DOHH2 (cell line): Measurements from ENCODE around the gene GSK3A.

Experiments used
- H3F3A ChIP-seq: fragments of 200-600 bp; sonication (generic), shearing (Covaris generic); 2 replicates; pipeline ENCODE4 v1.6.0; 2016; ENCODE audit warnings: antibody characterized with exemption, mild to moderate bottlenecking; ENCODE audit not compliant: control insufficient read depth, insufficient read depth
- H3K27ac ChIP-seq: fragments of 200-600 bp; sonication (generic); 2 replicates; pipeline ENCODE4 v1.5.1; 2014; ENCODE audit warnings: low read depth, mild to moderate bottlenecking, low read length, moderate library complexity
- H3K27me3 ChIP-seq: fragments of 200-600 bp; sonication (generic); 2 replicates; pipeline ENCODE4 v1.6.1; 2014; ENCODE audit warnings: mild to moderate bottlenecking, low read length, mixed read lengths; ENCODE audit not compliant: control insufficient read depth
- H3K36me3 ChIP-seq: fragments of 200-600 bp; sonication (generic); 2 replicates; pipeline ENCODE4 v1.6.1; 2014; ENCODE audit warnings: mild to moderate bottlenecking, low read length, moderate library complexity, mixed read lengths; ENCODE audit not compliant: control insufficient read depth
- H3K4me1 ChIP-seq: fragments of 200-600 bp; sonication (generic); 2 replicates; pipeline ENCODE4 v1.6.1; 2014; ENCODE audit warnings: mild to moderate bottlenecking, low read length, mixed read lengths; ENCODE audit not compliant: control insufficient read depth
- H3K4me2 ChIP-seq: fragments of 200-600 bp; sonication (generic); 2 replicates; pipeline ENCODE4 v1.6.0; 2014; ENCODE audit warnings: mild to moderate bottlenecking, low read length, moderate library complexity
- H3K4me3 ChIP-seq: fragments of 200-600 bp; sonication (generic); 2 replicates; pipeline ENCODE4 v1.5.1; 2014; ENCODE audit warnings: mild to moderate bottlenecking, low read length, mixed read lengths
- H3K79me2 ChIP-seq: fragments of 200-600 bp; sonication (generic); 2 replicates; pipeline ENCODE4 v1.6.1; 2014; ENCODE audit warnings: mild to moderate bottlenecking, low read length, mixed read lengths; ENCODE audit not compliant: control insufficient read depth
- H3K9me2 ChIP-seq: fragments of 200-600 bp; sonication (generic); replicated peaks from 2 replicates; pipeline ENCODE4 v1.6.1; 2014; ENCODE audit warnings: mild to moderate bottlenecking, low read length, mixed read lengths; ENCODE audit not compliant: control insufficient read depth
- H3K9me3 ChIP-seq: fragments of 200-600 bp; sonication (generic); 2 replicates; pipeline ENCODE4 v1.6.1; 2014; ENCODE audit warnings: antibody characterized with exemption, low read length, mixed read lengths; ENCODE audit not compliant: control insufficient read depth, insufficient read depth
- H4K20me1 ChIP-seq: fragments of 200-600 bp; sonication (generic); 2 replicates; pipeline ENCODE4 v1.6.0; 2014; ENCODE audit warnings: low read depth, mild to moderate bottlenecking, antibody characterized with exemption, low read length, moderate library complexity; ENCODE audit not compliant: control insufficient read depth, insufficient read depth
- CTCF ChIP-seq: fragments of 200-600 bp; sonication (generic); IDR thresholded peaks from one replicate; pipeline ENCODE4 v1.5.1; 2014; ENCODE audit warnings: antibody characterized with exemption, mild to moderate bottlenecking, low read depth, low read length; ENCODE audit not compliant: poor library complexity, severe bottlenecking
- EZH2phosphoT487 ChIP-seq: fragments of 200-600 bp; sonication (generic); IDR thresholded peaks from 2 replicates; pipeline ENCODE4 v1.6.1; 2017; ENCODE audit warnings: borderline replicate concordance, mild to moderate bottlenecking, antibody characterized with exemption, low read length, moderate library complexity, mixed read lengths

GSK3A gene

DNA sequence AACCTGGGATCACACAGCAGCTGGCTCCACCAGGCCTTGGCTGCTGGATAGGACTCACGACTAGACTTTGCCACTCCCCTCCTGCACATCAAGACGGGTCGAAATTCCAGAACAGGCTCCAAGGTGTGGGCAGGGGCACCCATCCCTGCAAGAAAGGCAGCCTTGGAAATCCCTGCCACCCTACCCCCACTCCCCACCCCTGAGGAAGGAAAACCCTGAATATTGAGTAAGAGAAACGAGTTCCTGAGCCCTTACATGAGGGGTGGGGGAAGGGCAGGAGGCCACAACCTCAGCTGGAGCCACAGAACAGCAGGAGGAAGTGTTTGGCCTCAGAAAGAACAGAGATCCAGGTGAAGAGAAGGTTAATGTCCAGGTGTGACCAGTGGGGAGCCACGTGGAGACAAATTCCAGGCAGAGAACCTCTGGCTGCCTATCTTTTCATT, 45.0 kb downstream of the GSK3A start:
- Histone ChIP-seq H3K4me2 (no peak overlapping the region), H3K36me3 (peaks cover 60% of the 10 kb centered on the region), H3K79me2 (peaks cover 35% of the 10 kb centered on the region), H3K9me2 (no peaks in the 10 kb centered on the region), H3K27me3 (no peaks in the 10 kb centered on the region), H3K27ac (no peak overlapping the region), H3K4me1 (peaks cover 53% of the 10 kb centered on the region), H4K20me1 (peaks cover 4% of the 10 kb centered on the region; the same call in 1 of the 2 replicates), H3K4me3 (no peak overlapping the region), H3K9me3 (no peaks in the 10 kb centered on the region), H3F3A (peaks cover 13% of the 10 kb centered on the region)
- TF ChIP-seq EZH2phosphoT487 (no peak), CTCF (no peak)

- peaks cover 25% of the 10 kb centered on the region for H3K79me2 ChIP-seq
- peaks cover 49% of the 10 kb centered on the region for H3K36me3 ChIP-seq
- H3K9me2 ChIP-seq: no peaks in the 10 kb centered on the region
- H3K9me3 ChIP-seq: no peaks in the 10 kb centered on the region
- H3F3A ChIP-seq: peaks cover 9% of the 10 kb centered on the region
- peaks cover 42% of the 10 kb centered on the region for H3K4me1 ChIP-seq
- H3K4me2 ChIP-seq: no peak overlapping the region
- no peak overlapping the region for H3K4me3 ChIP-seq
- no peak for TF ChIP-seq EZH2phosphoT487
- no peak for TF ChIP-seq CTCF
- H3K27me3 ChIP-seq: peaks cover 3% of the 10 kb centered on the region; the same call in 1 of the 2 replicates
- 0 out of 2 replicates have a peak, but pooled peaks cover 4% of the 10 kb centered on the region for H4K20me1 ChIP-seq
- no peak overlapping the region for H3K27ac ChIP-seq
Measured at GRCh38 chr19:42196011-42197001, 46.1 kb downstream of the GSK3A start.

- Histone ChIP-seq H3K4me3 (no peak overlapping the region), H3K79me2 (peaks cover 2% of the 10 kb centered on the region), H3K27ac (no peak overlapping the region), H3F3A (peaks cover 7% of the 10 kb centered on the region), H3K4me2 (no peak overlapping the region), H3K9me3 (no peaks in the 10 kb centered on the region), H3K4me1 (peaks cover 19% of the 10 kb centered on the region), H4K20me1 (no peaks in the 10 kb centered on the region), H3K9me2 (no peaks in the 10 kb centered on the region), H3K27me3 (peaks cover 5% of the 10 kb centered on the region; the same call in 1 of the 2 replicates), H3K36me3 (peaks cover 24% of the 10 kb centered on the region)
- TF ChIP-seq CTCF (no peak), EZH2phosphoT487 (no peak)
Measured at GRCh38 chr19:42193706-42194105, 48.7 kb downstream of the GSK3A start.
